H1 (cell line): ENCODE measurements around the gene GYS2. TPM values are rescaled to one million over a fixed set of nuclear protein-coding genes. Genes with fewer than 3 reads are reported as not detected.

Experiments used
- CTCF ChIA-PET: fragments of 300-600 bp; sonication (Branson Sonifier 250); formaldehyde crosslinking; loops from one replicate; lab custom pipeline; 2021; ENCODE audit not compliant: partially characterized antibody; lab: Charles Lee
- POLR2A ChIA-PET: fragments of 300-600 bp; sonication (Branson Sonifier 250); formaldehyde crosslinking; loops from one replicate; lab custom pipeline; 2021; ENCODE audit warnings: inconsistent platforms; ENCODE audit not compliant: partially characterized antibody; lab: Charles Lee
- DNase-seq, 2 experiments: peaks; one replicate each; pipeline versions ENCODE4 v3.0.0 to v3.0.0-alpha.2; 2010 to 2022; ENCODE audit warnings: low spot score in 2 of 2, low read depth in 1 of 2, mixed read lengths in 1 of 2
- FAIRE-seq: peaks from 2 replicates; lab custom pipeline; 2011; peaks lifted over from hg19 to GRCh38; lab: Jason Lieb, UNC
- H2AFZ ChIP-seq: 2 replicates; pipeline ENCODE4 v1.8.1; 2012; ENCODE audit warnings: low read length, inconsistent platforms
- H2AK5ac ChIP-seq: 2 replicates; pipeline ENCODE4 v1.6.1; 2013; ENCODE audit warnings: low read depth, low read length
- H2BK120ac ChIP-seq: replicated peaks from 2 replicates; pipeline ENCODE3; 2013; ENCODE audit warnings: low read depth, low read length, inconsistent platforms
- H2BK12ac ChIP-seq: 2 replicates; pipeline ENCODE4 v1.6.1; 2013; ENCODE audit warnings: low read depth, low read length
- H2BK15ac ChIP-seq: 2 replicates; pipeline ENCODE4 v1.6.1; 2013; ENCODE audit warnings: low read length
- H2BK20ac ChIP-seq: 2 replicates; pipeline ENCODE4 v1.6.1; 2013; ENCODE audit warnings: low read length
- H2BK5ac ChIP-seq: 2 replicates; pipeline ENCODE4 v1.6.1; 2013; ENCODE audit warnings: low read depth, low read length
- H3K14ac ChIP-seq: 2 replicates; pipeline ENCODE4 v1.6.1; 2013; ENCODE audit warnings: inconsistent platforms; ENCODE audit not compliant: insufficient read length
- H3K18ac ChIP-seq: 2 replicates; pipeline ENCODE4 v1.6.1; 2013; ENCODE audit warnings: low read length; ENCODE audit errors: extremely low read depth
- H3K23ac ChIP-seq: 2 replicates; pipeline ENCODE4 v1.6.1; 2013; ENCODE audit warnings: inconsistent platforms; ENCODE audit not compliant: insufficient read length
- H3K23me2 ChIP-seq: 2 replicates; pipeline ENCODE4 v1.6.1; 2013; ENCODE audit warnings: low read depth, low read length
- H3K27ac ChIP-seq: 2 replicates; pipeline ENCODE4 v1.6.1; 2011; ENCODE audit warnings: low read depth, low read length, inconsistent platforms
- H3K27me3 ChIP-seq, 4 experiments: replicated peaks in 1 of 4; 1 replicate in 1 of 4; 2 replicates in 3 of 4; pipeline versions ENCODE4 v1.6.1 to v1.8.1; 2011 to 2013; ENCODE audit warnings: low read length in 3 of 4, mild to moderate bottlenecking in 3 of 4, inconsistent platforms in 2 of 4, mixed read lengths in 2 of 4, moderate library complexity in 1 of 4; ENCODE audit not compliant: control insufficient read depth in 3 of 4, insufficient read depth in 3 of 4; ENCODE audit errors: extremely low read depth in 1 of 4
- H3K36me3 ChIP-seq, 4 experiments: 2 replicates each; pipeline versions ENCODE4 v1.6.1 to v1.8.1; 2011 to 2013; ENCODE audit warnings: mild to moderate bottlenecking in 4 of 4, low read length in 3 of 4, moderate library complexity in 2 of 4, control low read depth in 1 of 4, inconsistent platforms in 1 of 4; ENCODE audit not compliant: insufficient read depth in 4 of 4, control insufficient read depth in 2 of 4
- H3K4ac ChIP-seq: replicated peaks from 2 replicates; pipeline ENCODE3; 2013; ENCODE audit warnings: low read length, low read depth, mixed read lengths, inconsistent platforms; ENCODE audit not compliant: insufficient read length
- H3K4me1 ChIP-seq, 4 experiments: replicated peaks in 1 of 4; 1 replicate in 1 of 4; 2 replicates in 3 of 4; pipeline versions ENCODE4 v1.6.1 to v1.8.1; 2011 to 2013; ENCODE audit warnings: low read length in 3 of 4, inconsistent platforms in 2 of 4, mixed read lengths in 1 of 4; ENCODE audit not compliant: insufficient read depth in 4 of 4, control insufficient read depth in 3 of 4
- H3K4me2 ChIP-seq, 2 experiments: 2 replicates each; pipeline versions ENCODE4 v1.6.1 to v1.8.1; 2011 to 2013; ENCODE audit warnings: low read depth in 2 of 2, low read length in 2 of 2, control low read depth in 1 of 2, inconsistent platforms in 1 of 2, mild to moderate bottlenecking in 1 of 2; ENCODE audit not compliant: insufficient read depth in 1 of 2
- H3K4me3 ChIP-seq, 4 experiments: fragments of 200-600, 300-600 bp in 1 of 4; sonication (generic), shearing (Covaris generic), sonication (Bioruptor Twin) in 1 of 4; 2 replicates each; pipeline versions ENCODE4 v1.5.1 to v1.8.1; 2011 to 2016; ENCODE audit warnings: low read length in 4 of 4, low read depth in 3 of 4, control low read depth in 2 of 4, inconsistent platforms in 2 of 4, mild to moderate bottlenecking in 2 of 4, mixed read lengths in 1 of 4, moderate library complexity in 1 of 4; ENCODE audit not compliant: insufficient read depth in 2 of 4; ENCODE audit errors: extremely low read depth in 1 of 4
- H3K56ac ChIP-seq: replicated peaks from 2 replicates; pipeline ENCODE3; 2013; ENCODE audit warnings: low read depth, mild to moderate bottlenecking, mixed read lengths, low read length, inconsistent platforms; ENCODE audit not compliant: insufficient read length
- H3K79me1 ChIP-seq: 2 replicates; pipeline ENCODE4 v1.6.1; 2013; ENCODE audit warnings: low read depth, low read length, control low read depth
- H3K79me2 ChIP-seq, 2 experiments: 2 replicates each; pipeline versions ENCODE4 v1.6.1 to v1.8.1; 2012 to 2013; ENCODE audit warnings: low read length in 2 of 2, mild to moderate bottlenecking in 2 of 2, inconsistent platforms in 1 of 2; ENCODE audit not compliant: insufficient read depth in 2 of 2, control insufficient read depth in 1 of 2
- H3K9ac ChIP-seq, 4 experiments: replicated peaks in 1 of 4; 1 replicate in 1 of 4; 2 replicates in 3 of 4; pipeline versions ENCODE4 v1.6.1 to v1.8.1; 2011 to 2013; ENCODE audit warnings: low read depth in 3 of 4, low read length in 3 of 4, control low read depth in 2 of 4, mild to moderate bottlenecking in 2 of 4, moderate library complexity in 2 of 4, inconsistent platforms in 1 of 4; ENCODE audit errors: extremely low read depth in 1 of 4
- H3K9me3 ChIP-seq, 2 experiments: 2 replicates each; pipeline versions ENCODE4 v1.6.1 to v1.8.1; 2012 to 2013; ENCODE audit warnings: mild to moderate bottlenecking in 2 of 2, moderate library complexity in 2 of 2, control low read depth in 1 of 2, inconsistent platforms in 1 of 2, low read depth in 1 of 2, low read length in 1 of 2, mixed read lengths in 1 of 2; ENCODE audit not compliant: insufficient read depth in 2 of 2
- H4K20me1 ChIP-seq, 2 experiments: replicated peaks in 1 of 2; 2 replicates each; pipeline versions ENCODE3 to v1.8.1; 2011 to 2013; ENCODE audit warnings: inconsistent platforms in 2 of 2, low read length in 2 of 2, mild to moderate bottlenecking in 1 of 2; ENCODE audit not compliant: insufficient read depth in 2 of 2, control insufficient read depth in 1 of 2
- H4K5ac ChIP-seq: 2 replicates; pipeline ENCODE4 v1.6.1; 2013; ENCODE audit warnings: low read length, low read depth, mixed read lengths, inconsistent platforms; ENCODE audit not compliant: insufficient read length
- H4K8ac ChIP-seq: 2 replicates; pipeline ENCODE4 v1.8.0; 2013; ENCODE audit warnings: mild to moderate bottlenecking, moderate library complexity, low read length, inconsistent platforms; ENCODE audit not compliant: insufficient read depth; ENCODE audit errors: extremely low read depth
- H4K91ac ChIP-seq: replicated peaks from 2 replicates; pipeline ENCODE3; 2013; ENCODE audit warnings: low read length, mixed read lengths, inconsistent platforms; ENCODE audit not compliant: insufficient read length
- ASH2L ChIP-seq: fragments of 200-600, 300-600 bp; sonication (generic); IDR thresholded peaks from one replicate; pipeline ENCODE4 v1.7.1; 2017; ENCODE audit warnings: low read length
- ATF2 ChIP-seq: IDR thresholded peaks from 2 replicates; pipeline ENCODE4 v1.6.1; 2012; ENCODE audit warnings: low read length, inconsistent platforms
- CBX8 ChIP-seq: fragments of 300-800, 300-1000 bp; sonication (generic); IDR thresholded peaks from 2 replicates; pipeline ENCODE4 v1.7.1; 2016; ENCODE audit warnings: low read depth, low read length, borderline replicate concordance
- EGR1 ChIP-seq: IDR thresholded peaks from 2 replicates; pipeline ENCODE4 v1.6.1; 2011; ENCODE audit warnings: low read depth, low read length, borderline replicate concordance
- GABPA ChIP-seq: IDR thresholded peaks from 2 replicates; pipeline ENCODE4 v1.6.1; 2011; ENCODE audit warnings: mild to moderate bottlenecking, low read length, moderate library complexity, borderline replicate concordance; ENCODE audit not compliant: insufficient read depth
- PHF8 ChIP-seq: fragments of 200-600 bp; sonication (generic); conservative IDR thresholded peaks from 2 replicates; pipeline ENCODE4 v1.7.1; 2012; ENCODE audit warnings: low read depth, mild to moderate bottlenecking, inconsistent platforms, low read length, moderate library complexity
- RFX5 ChIP-seq: IDR thresholded peaks from 2 replicates; pipeline ENCODE4 v1.6.1; 2011; ENCODE audit warnings: low read depth, low read length, improper control_type of control experiment, borderline replicate concordance
- SAP30 ChIP-seq: fragments of 300-600 bp; sonication (generic); IDR thresholded peaks from 2 replicates; pipeline ENCODE4 v1.7.1; 2012; ENCODE audit warnings: low read length, moderate library complexity, mild to moderate bottlenecking, inconsistent platforms; ENCODE audit not compliant: insufficient read depth, insufficient replicate concordance
- SIN3A ChIP-seq, 2 experiments: IDR thresholded peaks in 1 of 2; conservative IDR thresholded peaks in 1 of 2; 2 replicates each; pipeline ENCODE4 v1.6.1; 2011 to 2012; ENCODE audit warnings: low read length in 2 of 2, improper control_type of control experiment in 1 of 2, low read depth in 1 of 2, mild to moderate bottlenecking in 1 of 2
- SIX5 ChIP-seq: IDR thresholded peaks from 2 replicates; pipeline ENCODE4 v1.6.1; 2011; ENCODE audit warnings: mild to moderate bottlenecking, low read depth, low read length
- TBP ChIP-seq: IDR thresholded peaks from 2 replicates; pipeline ENCODE4 v1.6.1; 2011; ENCODE audit warnings: low read depth, low read length, improper control_type of control experiment
- ZNF274 ChIP-seq: IDR thresholded peaks from 2 replicates; pipeline ENCODE4 v1.7.0; 2012; ENCODE audit warnings: low read length, borderline replicate concordance; ENCODE audit errors: extremely low read depth
- WGBS, 2 experiments: shearing (Covaris generic) in 1 of 2; methylation state at CpG; one replicate each; pipeline versions ENCODE4 v1.1.6 to v1.1.7; 2013 to 2015; ENCODE audit warnings: low lambda C conversion rate in 2 of 2, mixed read lengths in 2 of 2, inconsistent platforms in 1 of 2, low coverage in 1 of 2, missing lambda C conversion rate in 1 of 2; ENCODE audit not compliant: insufficient replicate concordance in 2 of 2, insufficient coverage in 1 of 2, insufficient read length in 1 of 2; ENCODE audit errors: extremely low coverage in 1 of 2, missing lambda C conversion rate in 1 of 2; 5-methylcytosine and 5-hydroxymethylcytosine counted together
- polyA plus RNA-seq, 7 experiments: library from polyadenylated mRNA; depleted of rRNA in 3 of 7; stranded (reverse) in 5 of 7; unstranded in 2 of 7; fragments of >200 nt in 5 of 7; fragments of 200-250 nt in 2 of 7; gene quantifications; 1 replicate in 5 of 7; 2 replicates in 1 of 7; 4 replicates in 1 of 7; pipeline versions ENCODE4 v1.2.1 to v1.2.3, GENCODE V29; 2011 to 2013; ENCODE audit warnings: missing spikeins in 2 of 7, mixed read lengths in 2 of 7
- total RNA-seq: library from RNA; stranded (reverse); fragmentation: NEBNext Ultra II Directional; extraction: Animal tissue kit (Norgen Biotek cat#: 25700); gene quantifications from 2 replicates; pipeline ENCODE4 v1.2.1, GENCODE V29; 2021

The GYS2 gene
- total and polyA plus RNA-seq, 2 of the 8 experiments (the other 6 are each of a cell fraction or from before 2014, with no cell fraction given): not detected

- ChIA-PET CTCF (no interaction called here), POLR2A (interaction anchor here (0.9 kb wide), 1 partner anchor 11 kb away, joined by 3 read pairs; no protein-coding TSS in a partner anchor)
- H3K56ac ChIP-seq: peak overlapping the region; percentile 69
- no peak for DNase-seq
- no peaks in the 10 kb centered on the region for H3K79me2 ChIP-seq
- H4K20me1 ChIP-seq: no peaks in the 10 kb centered on the region
- FAIRE-seq: no peak
- no peak overlapping the region for H3K27ac ChIP-seq
- H2AFZ ChIP-seq: no peak overlapping the region
- H3K9ac ChIP-seq: no peak overlapping the region
- no peak overlapping the region for H4K91ac ChIP-seq
- H3K36me3 ChIP-seq: no peaks in the 10 kb centered on the region
- no peak overlapping the region for H3K14ac ChIP-seq
- H2BK12ac ChIP-seq: no peak overlapping the region
- no peak overlapping the region for H3K4me3 ChIP-seq
- H3K4me1 ChIP-seq: no peaks in the 10 kb centered on the region
- no peaks in the 10 kb centered on the region for H3K27me3 ChIP-seq
- no peak overlapping the region for H2BK120ac ChIP-seq
- no peaks in the 10 kb centered on the region for H3K9me3 ChIP-seq
- H3K79me1 ChIP-seq: no peaks in the 10 kb centered on the region
- H4K5ac ChIP-seq: no peak overlapping the region
- H2BK5ac ChIP-seq: no peak overlapping the region
- 88% methylated on average over 1 of the region's 1 CpG; no CpG with 5 or more reads in 1 of the 2 experiments for WGBS, 2 experiments
- H4K8ac ChIP-seq: no peak overlapping the region
- no peak overlapping the region for H3K4me2 ChIP-seq
- no peak overlapping the region for H2BK20ac ChIP-seq
- no peaks in the 10 kb centered on the region for H3K23me2 ChIP-seq
- H2AK5ac ChIP-seq: no peak overlapping the region
- H3K23ac ChIP-seq: no peak overlapping the region
- no peak overlapping the region for H2BK15ac ChIP-seq
- H3K18ac ChIP-seq: no peak overlapping the region
- no peak overlapping the region for H3K4ac ChIP-seq
- TF ChIP-seq GABPA (no peak), SIN3A (conservative IDR thresholded peaks at IDR 0.05 in 1 of 2, IDR thresholded peaks at IDR 0.05 in 1 of 2; ENCODE audit: low read depth in 1 of 2, low read length in 2 of 2) (no peak), ATF2 (no peak), ZNF274 (no peak), PHF8 (no peak), CBX8 (no peak), EGR1 (no peak), SAP30 (no peak), ASH2L (no peak), SIX5 (no peak), TBP (no peak), RFX5 (no peak)
Measured at GRCh38 chr12:21615431-21615830, 10.8 kb upstream of the GYS2 start.
